ENCODE data around the gene GRP. TPM values are rescaled to one million over a fixed set of nuclear protein-coding genes. Genes with fewer than 3 reads are reported as not detected.

GRP gene
- total RNA-seq, 4 donors from 2014 or later, result not detected

DNA sequence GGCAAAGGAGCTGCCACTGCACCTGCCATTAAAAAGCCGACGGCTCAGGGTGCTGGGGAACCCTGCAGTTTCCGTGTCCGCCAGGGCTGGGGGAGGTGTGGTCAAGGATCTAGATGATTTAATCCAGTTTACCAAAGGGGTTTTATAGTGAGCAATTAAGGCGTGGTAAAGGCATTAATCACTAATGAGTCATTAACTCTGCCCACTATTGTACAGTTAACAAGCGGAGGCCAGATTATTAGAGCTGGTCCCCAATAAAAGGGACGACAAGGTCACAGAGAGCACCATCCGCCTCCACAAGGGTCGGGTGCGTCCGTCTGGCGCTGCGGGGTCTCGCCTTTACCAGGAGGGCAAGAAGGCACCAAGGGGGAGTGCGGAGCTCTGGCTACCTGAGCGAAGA is 43.7 kb downstream of the GRP start:
- Histone ChIP-seq H3K36me3 (no peaks in the 10 kb centered on the region), H3K27me3 (peaks cover 0 to 43% of the 10 kb centered on the region in 2 donors)
- DNase-seq, result no peak

GRCh38 chr18:59264121-59264571 is 44.2 kb downstream of the GRP start:
- no peak overlapping the region for H3K27ac ChIP-seq
- H3K9me3 ChIP-seq, result no peaks in the 10 kb centered on the region
- TF ChIP-seq CTCF (IDR thresholded peaks at IDR 0.05), result no peak
- TF ChIP-seq POLR2A (IDR thresholded peaks at IDR 0.05), result no peak
- no peak overlapping the region for H3K4me3 ChIP-seq
- no peak for DNase-seq
- H3K4me1 ChIP-seq, result peaks cover 0 to 7% (median 3%) of the 10 kb centered on the region in 4 donors
- H3K27me3 ChIP-seq, result peaks cover 0 to 47% of the 10 kb centered on the region in 2 donors
- no peaks in the 10 kb centered on the region for H3K36me3 ChIP-seq

More for the DNA sequence above, 43.7 kb downstream of the GRP start:
- Histone ChIP-seq H3K9me3 (no peaks in the 10 kb centered on the region), H3K27ac (no peak overlapping the region), H3K4me3 (no peak overlapping the region), H3K4me1 (peaks cover 0 to 6% (median 1%) of the 10 kb centered on the region in 4 donors)
- TF ChIP-seq CTCF (IDR thresholded peaks at IDR 0.05), result no peak
- no peak for TF ChIP-seq POLR2A (IDR thresholded peaks at IDR 0.05)

DNA sequence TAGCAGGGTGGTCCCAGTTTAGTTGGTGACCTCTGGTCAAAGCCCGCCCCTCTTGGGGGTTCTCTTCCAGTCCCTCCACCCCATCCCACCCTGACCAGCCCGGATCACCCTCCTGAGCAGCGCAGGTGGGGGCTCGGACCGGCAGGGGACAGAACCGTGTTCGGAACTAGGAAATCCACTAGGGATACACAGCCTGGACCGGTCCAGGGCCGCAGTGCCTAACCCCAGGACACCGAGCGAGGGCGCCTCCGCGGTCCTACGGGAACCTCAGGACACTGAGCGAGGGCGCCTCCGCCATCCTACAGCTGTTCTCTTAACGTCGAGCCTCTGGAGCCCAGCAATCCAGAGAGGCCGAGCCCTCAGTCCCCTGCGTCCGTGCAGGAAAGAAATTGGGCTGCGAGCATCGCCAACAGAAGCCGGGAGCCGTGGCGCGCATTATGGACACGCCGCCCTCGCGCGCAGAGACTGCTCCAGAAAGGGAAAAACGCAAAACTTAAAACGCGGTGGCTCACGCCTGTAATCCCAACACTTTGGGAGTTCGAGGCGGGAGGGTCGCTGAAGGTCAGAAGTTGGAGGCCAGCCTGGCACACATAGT is 44.8 kb downstream of the GRP start:
- no peaks in the 10 kb centered on the region for H3K36me3 ChIP-seq
- no peak for DNase-seq
- H3K9me3 ChIP-seq, result no peaks in the 10 kb centered on the region
- H3K4me3 ChIP-seq, result no peak overlapping the region
- no peak for TF ChIP-seq POLR2A (IDR thresholded peaks at IDR 0.05)
- H3K27ac ChIP-seq, result no peak overlapping the region
- peaks cover 0 to 52% of the 10 kb centered on the region in 2 donors for H3K27me3 ChIP-seq
- H3K4me1 ChIP-seq, result peaks cover 0 to 12% (median 4%) of the 10 kb centered on the region in 4 donors

- Histone ChIP-seq H3K27ac (no peak overlapping the region), H3K36me3 (no peaks in the 10 kb centered on the region), H3K27me3 (peaks cover 0 to 59% of the 10 kb centered on the region in 2 donors), H3K9me3 (no peaks in the 10 kb centered on the region), H3K4me1 (peaks cover 0 to 12% (median 4%) of the 10 kb centered on the region in 4 donors), H3K4me3 (peak overlapping the region in 3 of 4 donors; percentile 31 to 34 (median 32))
- no peak for TF ChIP-seq POLR2A (IDR thresholded peaks at IDR 0.05)
- TF ChIP-seq CTCF (IDR thresholded peaks at IDR 0.05), result no peak
- DNase-seq, result no peak
Measured at GRCh38 chr18:59265246-59265973, 45.5 kb downstream of the GRP start.

DNA sequence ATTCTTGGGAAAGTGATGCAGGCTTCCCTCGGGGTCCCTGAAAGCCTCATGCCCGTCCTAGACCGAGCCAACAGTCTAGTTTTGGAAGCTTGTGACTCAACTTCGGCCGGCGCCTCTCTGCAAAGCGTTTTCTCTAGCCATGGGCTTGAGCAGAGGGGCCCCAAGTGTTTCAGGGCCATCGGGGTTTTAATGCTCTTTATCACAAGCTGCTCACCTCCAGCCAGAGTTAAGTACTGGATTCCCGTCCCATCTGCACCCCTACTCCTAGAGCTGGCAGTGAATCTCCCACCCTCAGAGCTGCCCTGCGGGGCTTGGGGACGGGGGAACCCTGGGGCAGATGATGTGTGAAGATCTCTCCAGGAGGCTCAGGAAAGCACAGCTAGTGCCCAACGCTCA is 46.0 kb downstream of the GRP start:
- peaks cover 0 to 60% of the 10 kb centered on the region in 2 donors for H3K27me3 ChIP-seq
- H3K4me1 ChIP-seq, result peaks cover 0 to 12% (median 4%) of the 10 kb centered on the region in 4 donors
- no peak overlapping the region for H3K4me3 ChIP-seq
- DNase-seq, result no peak
- H3K36me3 ChIP-seq, result no peaks in the 10 kb centered on the region
- no peaks in the 10 kb centered on the region for H3K9me3 ChIP-seq
- no peak for TF ChIP-seq POLR2A (IDR thresholded peaks at IDR 0.05)
- no peak for TF ChIP-seq CTCF (IDR thresholded peaks at IDR 0.05)
- H3K27ac ChIP-seq, result no peak overlapping the region

GRCh38 chr18:59266459-59266858 is 46.5 kb downstream of the GRP start:
- Histone ChIP-seq H3K27ac (no peak overlapping the region), H3K9me3 (no peaks in the 10 kb centered on the region), H3K4me1 (peaks cover 0 to 12% (median 4%) of the 10 kb centered on the region in 4 donors), H3K4me3 (no peak overlapping the region), H3K27me3 (peaks cover 0 to 61% of the 10 kb centered on the region in 2 donors), H3K36me3 (no peaks in the 10 kb centered on the region)
- no peak for TF ChIP-seq CTCF (IDR thresholded peaks at IDR 0.05)
- TF ChIP-seq POLR2A (IDR thresholded peaks at IDR 0.05), result no peak
- no peak for DNase-seq
